Mesenchymal stem cell (in vitro differentiated cells and primary cell): Measurements from ENCODE around the gene PLEKHO2.

ENCODE experiments used
- DNase-seq: peaks from one replicate; pipeline ENCODE4 v3.0.0-alpha.2; 2013
- H2AFZ ChIP-seq: one replicate; pipeline ENCODE4 v1.6.1; 2013; ENCODE audit warnings: low read depth, mild to moderate bottlenecking, control low read depth, inconsistent platforms, low read length, moderate library complexity
- H2AK5ac ChIP-seq: 2 replicates; pipeline ENCODE4 v1.6.1; 2013; ENCODE audit warnings: low read length, moderate library complexity, mild to moderate bottlenecking, inconsistent platforms; ENCODE audit not compliant: severe bottlenecking
- H2BK120ac ChIP-seq: one replicate; pipeline ENCODE4 v1.6.1; 2013; ENCODE audit warnings: low read depth, mild to moderate bottlenecking, inconsistent platforms, low read length, moderate library complexity
- H2BK12ac ChIP-seq, 2 experiments: one replicate each; pipeline ENCODE4 v1.6.1; 2013; ENCODE audit warnings: inconsistent platforms in 2 of 2, low read length in 2 of 2, mild to moderate bottlenecking in 2 of 2, moderate library complexity in 2 of 2, control low read depth in 1 of 2
- H2BK15ac ChIP-seq: one replicate; pipeline ENCODE4 v1.6.1; 2013; ENCODE audit warnings: mild to moderate bottlenecking, low read depth, inconsistent platforms; ENCODE audit not compliant: poor library complexity, severe bottlenecking
- H2BK5ac ChIP-seq: 2 replicates; pipeline ENCODE4 v1.6.1; 2013; ENCODE audit warnings: low read depth, mild to moderate bottlenecking, low read length, control low read depth, inconsistent platforms; ENCODE audit not compliant: poor library complexity, severe bottlenecking
- H3K14ac ChIP-seq, 2 experiments: one replicate each; pipeline ENCODE4 v1.6.1; 2013; ENCODE audit warnings: inconsistent platforms in 2 of 2, low read length in 2 of 2, control low read depth in 1 of 2, mild to moderate bottlenecking in 1 of 2, moderate library complexity in 1 of 2
- H3K18ac ChIP-seq, 2 experiments: one replicate each; pipeline ENCODE4 v1.6.1; 2013; ENCODE audit warnings: inconsistent platforms in 2 of 2, low read length in 2 of 2, control low read depth in 1 of 2, low read depth in 1 of 2, mild to moderate bottlenecking in 1 of 2
- H3K23ac ChIP-seq, 2 experiments: one replicate each; pipeline ENCODE4 v1.6.1; 2013; ENCODE audit warnings: inconsistent platforms in 2 of 2, low read length in 2 of 2, mild to moderate bottlenecking in 2 of 2, moderate library complexity in 2 of 2, control low read depth in 1 of 2
- H3K27ac ChIP-seq: 2 replicates; pipeline ENCODE4 v1.5.1; 2013; ENCODE audit warnings: mild to moderate bottlenecking, moderate library complexity, low read length, control low read depth, inconsistent platforms; ENCODE audit not compliant: poor library complexity, severe bottlenecking
- H3K27me3 ChIP-seq, 2 experiments: 2 replicates each; pipeline versions ENCODE4 v1.6.1 to v1.7.0; 2013; ENCODE audit warnings: low read length in 2 of 2, mild to moderate bottlenecking in 2 of 2, moderate library complexity in 2 of 2, control low read depth in 1 of 2, inconsistent platforms in 1 of 2; ENCODE audit not compliant: control insufficient read depth in 1 of 2, insufficient read depth in 1 of 2
- H3K36me3 ChIP-seq, 2 experiments: 2 replicates each; pipeline versions ENCODE4 v1.6.1 to v1.7.0; 2013; ENCODE audit warnings: low read length in 2 of 2, control low read depth in 1 of 2, inconsistent platforms in 1 of 2, low read depth in 1 of 2, mild to moderate bottlenecking in 1 of 2; ENCODE audit not compliant: insufficient read depth in 2 of 2, control insufficient read depth in 1 of 2
- H3K4ac ChIP-seq, 2 experiments: one replicate each; pipeline ENCODE4 v1.6.1; 2013; ENCODE audit warnings: inconsistent platforms in 2 of 2, low read length in 2 of 2, mild to moderate bottlenecking in 2 of 2, moderate library complexity in 2 of 2, control low read depth in 1 of 2, low read depth in 1 of 2
- H3K4me1 ChIP-seq: 2 replicates; pipeline ENCODE4 v1.6.1; 2013; ENCODE audit warnings: low read depth, low read length, control low read depth; ENCODE audit not compliant: control insufficient read depth, insufficient read depth
- H3K4me2 ChIP-seq: 2 replicates; pipeline ENCODE4 v1.6.1; 2013; ENCODE audit warnings: low read length, mild to moderate bottlenecking, inconsistent platforms; ENCODE audit not compliant: poor library complexity, severe bottlenecking
- H3K4me3 ChIP-seq, 2 experiments: 2 replicates each; pipeline versions ENCODE4 v1.5.1 to v1.7.0; 2013; ENCODE audit warnings: low read length in 2 of 2, mild to moderate bottlenecking in 2 of 2, control low read depth in 1 of 2, low read depth in 1 of 2; ENCODE audit not compliant: insufficient read depth in 1 of 2
- H3K79me1 ChIP-seq: replicated peaks from 2 replicates; pipeline ENCODE4 v1.6.1; 2013; ENCODE audit warnings: mild to moderate bottlenecking, control low read depth, low read length, inconsistent platforms; ENCODE audit not compliant: poor library complexity, severe bottlenecking
- H3K9ac ChIP-seq: 2 replicates; pipeline ENCODE4 v1.7.0; 2013; ENCODE audit warnings: mild to moderate bottlenecking, low read length, moderate library complexity
- H3K9me3 ChIP-seq: 2 replicates; pipeline ENCODE4 v1.7.0; 2013; ENCODE audit warnings: mild to moderate bottlenecking, low read length; ENCODE audit not compliant: control insufficient read depth
- H4K8ac ChIP-seq: one replicate; pipeline ENCODE4 v1.6.1; 2013; ENCODE audit warnings: inconsistent platforms, mild to moderate bottlenecking, low read length, moderate library complexity
- H4K91ac ChIP-seq: one replicate; pipeline ENCODE4 v1.6.1; 2013; ENCODE audit warnings: mild to moderate bottlenecking, low read length, inconsistent platforms
- WGBS: methylation state at CpG from one replicate; pipeline ENCODE4 v1.1.7; 2013; ENCODE audit warnings: mixed read lengths; 5-methylcytosine and 5-hydroxymethylcytosine counted together

PLEKHO2 gene

DNA sequence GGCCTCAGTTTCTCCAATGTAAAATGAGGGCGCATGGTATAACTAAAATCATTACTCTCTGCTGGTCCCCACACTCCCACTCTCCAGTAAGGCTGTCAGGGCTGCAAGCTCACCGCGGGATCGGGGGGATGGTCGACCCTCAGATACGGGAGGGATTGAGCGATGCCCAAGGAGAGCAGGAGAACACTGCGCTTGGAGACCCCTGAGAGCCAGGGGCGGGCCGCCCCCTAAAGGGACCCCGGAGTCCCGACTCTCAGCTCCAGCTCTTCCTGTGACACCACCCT lies 713 bp upstream of the PLEKHO2 start:
- H3K9ac ChIP-seq, result peak overlapping the region; percentile 93
- peak overlapping the region; percentile 71 to 92 for H3K4me3 ChIP-seq
- H2BK5ac ChIP-seq, result no peak overlapping the region
- peaks cover 38% of the 10 kb centered on the region for H3K4me1 ChIP-seq
- peak overlapping the region; percentile 88 for H2BK15ac ChIP-seq
- peak overlapping the region; percentile 73 to 85 for H3K4ac ChIP-seq
- no peaks in the 10 kb centered on the region for H3K27me3 ChIP-seq
- peak overlapping the region in 1 of 2 experiments; percentile 89 for H2BK12ac ChIP-seq
- H2BK120ac ChIP-seq, result peak overlapping the region; percentile 92
- peaks cover 5% of the 10 kb centered on the region for H3K79me1 ChIP-seq
- peak overlapping the region; percentile 94 for H3K4me2 ChIP-seq
- H2AK5ac ChIP-seq, result peak overlapping the region; percentile 59
- H3K9me3 ChIP-seq, result no peaks in the 10 kb centered on the region
- WGBS, result under 1% methylated on average over 12 of the region's 12 CpGs
- H3K14ac ChIP-seq, result peak overlapping the region in 1 of 2 experiments; percentile 76
- H2AFZ ChIP-seq, result peak overlapping the region; percentile 66
- peak overlapping the region; percentile 82 to 93 for H3K18ac ChIP-seq
- H3K23ac ChIP-seq, result no peak overlapping the region
- no peaks in the 10 kb centered on the region for H3K36me3 ChIP-seq
- peak overlapping the region; percentile 77 for H3K27ac ChIP-seq
- peak overlapping the region; percentile 96 for H4K8ac ChIP-seq
- DNase-seq, result no peak
- H4K91ac ChIP-seq, result peak overlapping the region; percentile 94

DNA sequence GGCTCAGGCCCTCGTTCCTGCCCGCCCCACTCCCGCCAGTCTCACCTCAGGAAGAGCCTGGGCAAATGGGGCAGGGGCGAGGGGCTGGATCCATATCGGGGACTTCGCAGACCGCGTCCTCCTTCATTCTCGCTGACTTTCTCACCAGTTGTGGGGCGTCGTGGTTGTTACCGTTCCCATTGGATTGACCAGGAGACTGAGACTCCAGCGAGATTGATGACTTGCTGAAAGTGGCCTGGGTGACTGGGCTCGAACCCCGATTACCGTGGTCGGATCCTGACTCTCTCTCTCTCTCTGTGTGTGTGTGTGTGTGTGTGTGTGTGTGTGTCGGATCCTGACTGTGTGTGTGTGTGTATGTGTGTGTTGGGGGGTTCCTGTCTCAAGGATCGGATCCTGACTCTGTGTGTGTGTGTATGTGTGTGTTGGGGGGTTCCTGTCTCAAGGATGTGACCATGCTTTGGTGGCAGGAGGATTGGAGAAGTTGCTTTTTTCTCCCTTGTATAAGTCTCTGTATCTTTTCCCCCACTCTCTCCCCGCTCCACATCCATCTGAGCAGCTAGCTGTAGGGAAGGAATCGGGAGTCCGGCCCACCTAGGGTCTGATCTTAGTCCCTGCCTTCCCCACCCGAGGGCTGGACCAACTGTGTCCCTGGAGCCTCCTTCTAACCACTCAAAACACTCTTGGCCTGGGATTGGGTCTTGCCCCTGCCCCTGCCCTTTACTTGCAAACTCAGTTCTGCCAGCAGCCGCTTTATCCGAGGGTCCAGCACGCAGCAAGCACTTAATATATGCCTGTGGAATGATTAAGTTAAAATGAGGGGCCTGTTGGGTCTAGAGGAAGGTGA lies 603 bp downstream of the PLEKHO2 start:
- peak; percentile 53 for DNase-seq
- peak overlapping the region; percentile 77 for H3K4me2 ChIP-seq
- H3K4me1 ChIP-seq, result peaks cover 40% of the 10 kb centered on the region
- H4K8ac ChIP-seq, result no peak overlapping the region
- H3K4ac ChIP-seq, result peak overlapping the region; percentile 42 to 66
- peak overlapping the region; percentile 72 to 82 for H3K14ac ChIP-seq
- H3K4me3 ChIP-seq, result peak overlapping the region; percentile 92 to 99
- H4K91ac ChIP-seq, result peak overlapping the region; percentile 88
- H3K36me3 ChIP-seq, result peaks cover 0 to 6% of the 10 kb centered on the region in 2 experiments
- H2BK120ac ChIP-seq, result peak overlapping the region; percentile 69
- H3K79me1 ChIP-seq, result peaks cover 14% of the 10 kb centered on the region
- H2BK5ac ChIP-seq, result peak overlapping the region; percentile 22
- H2AFZ ChIP-seq, result no peak overlapping the region
- peak overlapping the region in 1 of 2 experiments; percentile 65 for H2BK12ac ChIP-seq
- 2% methylated on average over 25 of the region's 26 CpGs for WGBS
- H2AK5ac ChIP-seq, result no peak overlapping the region
- H3K9me3 ChIP-seq, result no peaks in the 10 kb centered on the region
- no peak overlapping the region for H2BK15ac ChIP-seq
- peak overlapping the region; percentile 95 for H3K9ac ChIP-seq
- peak overlapping the region; percentile 86 to 90 for H3K18ac ChIP-seq
- no peaks in the 10 kb centered on the region for H3K27me3 ChIP-seq
- peak overlapping the region; percentile 25 for H3K27ac ChIP-seq
- peak overlapping the region in 1 of 2 experiments; percentile 37 for H3K23ac ChIP-seq

DNA sequence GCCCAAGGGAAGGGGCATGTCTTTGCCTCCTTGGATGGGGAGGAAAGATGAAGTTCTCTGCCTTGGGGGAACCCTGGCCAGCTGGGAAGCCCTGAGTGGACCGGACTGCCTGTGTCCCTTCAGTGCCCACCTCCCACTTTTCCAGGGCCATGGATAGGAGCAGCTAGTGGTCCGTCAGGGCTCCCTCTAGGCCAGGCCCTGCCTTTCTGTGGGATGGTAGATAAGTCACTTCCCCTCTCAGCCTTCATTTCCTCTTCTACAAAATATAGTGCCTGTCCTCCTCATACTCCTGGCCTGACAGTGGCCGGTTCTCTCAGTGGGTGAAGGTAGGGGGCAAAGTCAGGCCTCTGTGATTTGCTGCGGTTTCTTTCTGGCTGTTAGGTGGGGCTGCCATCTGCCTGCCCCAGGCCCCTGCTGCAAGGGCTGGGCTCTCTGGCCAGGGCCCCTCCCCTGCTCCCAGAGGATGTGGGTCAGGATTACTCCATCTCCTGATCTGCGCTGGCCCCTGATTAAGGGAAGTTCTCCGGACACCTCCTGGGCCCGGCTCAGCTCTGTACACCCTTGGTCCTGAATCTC lies 1.4 kb downstream of the PLEKHO2 start:
- Histone ChIP-seq H3K4me1 (peaks cover 40% of the 10 kb centered on the region), H3K9ac (peak overlapping the region; percentile 95), H3K4me3 (peak overlapping the region; percentile 40 to 99), H3K14ac (peak overlapping the region in 1 of 2 experiments; percentile 44), H3K23ac (peak overlapping the region in 1 of 2 experiments; percentile 17), H3K4ac (peak overlapping the region in 1 of 2 experiments; percentile 42), H2AFZ (no peak overlapping the region), H2BK5ac (no peak overlapping the region), H3K36me3 (peaks cover 0 to 13% of the 10 kb centered on the region in 2 experiments), H2BK12ac (no peak overlapping the region), H2AK5ac (no peak overlapping the region), H3K27me3 (no peaks in the 10 kb centered on the region), H3K27ac (peak overlapping the region; percentile 6), H2BK120ac (no peak overlapping the region), H4K91ac (no peak overlapping the region), H3K4me2 (peak overlapping the region; percentile 77), H3K18ac (peak overlapping the region; percentile 30 to 86), H4K8ac (no peak overlapping the region), H3K9me3 (no peaks in the 10 kb centered on the region), H2BK15ac (no peak overlapping the region), H3K79me1 (peaks cover 21% of the 10 kb centered on the region)
- peak; percentile 76 for DNase-seq
- 36% methylated on average over 5 of the region's 7 CpGs for WGBS

DNA sequence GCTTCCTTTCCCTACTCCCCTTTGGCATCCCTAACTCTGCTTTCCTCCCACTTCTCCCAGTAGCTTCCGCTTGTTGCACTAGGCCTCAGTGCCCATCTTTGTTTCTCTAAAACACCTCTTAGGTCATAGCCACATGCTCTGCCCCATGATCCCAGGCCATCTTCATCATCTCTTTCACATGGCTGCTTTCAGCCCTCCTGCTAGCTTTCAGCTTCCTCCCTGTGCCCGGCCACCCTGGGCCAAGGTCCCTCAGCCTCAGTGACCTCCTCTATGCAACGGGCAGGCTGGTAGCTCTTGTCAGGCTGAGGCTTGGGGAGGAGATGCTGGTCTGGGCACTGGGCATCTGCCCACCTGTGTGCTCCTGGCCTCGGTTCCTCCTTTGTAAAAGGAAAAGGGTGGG lies 2.3 kb downstream of the PLEKHO2 start:
- H3K79me1 ChIP-seq, result peaks cover 27% of the 10 kb centered on the region
- peak overlapping the region in 1 of 2 experiments; percentile 21 for H3K18ac ChIP-seq
- peak overlapping the region in 1 of 2 experiments; percentile 69 for H3K14ac ChIP-seq
- H2BK5ac ChIP-seq, result no peak overlapping the region
- 93% methylated on average over 4 of the region's 4 CpGs for WGBS
- peak overlapping the region in 1 of 2 experiments; percentile 1 for H3K23ac ChIP-seq
- H3K9ac ChIP-seq, result peak overlapping the region; percentile 95
- H4K91ac ChIP-seq, result no peak overlapping the region
- peak overlapping the region in 1 of 2 experiments; percentile 24 for H3K4ac ChIP-seq
- no peaks in the 10 kb centered on the region for H3K9me3 ChIP-seq
- H4K8ac ChIP-seq, result no peak overlapping the region
- H3K27ac ChIP-seq, result no peak overlapping the region
- H3K4me1 ChIP-seq, result peaks cover 40% of the 10 kb centered on the region
- no peak for DNase-seq
- no peak overlapping the region for H2AK5ac ChIP-seq
- H3K4me2 ChIP-seq, result no peak overlapping the region
- no peak overlapping the region for H2BK120ac ChIP-seq
- peaks cover 4 to 22% of the 10 kb centered on the region in 2 experiments for H3K36me3 ChIP-seq
- H2BK12ac ChIP-seq, result peak overlapping the region in 1 of 2 experiments; percentile 37
- peak overlapping the region in 1 of 2 experiments; percentile 99 for H3K4me3 ChIP-seq
- H3K27me3 ChIP-seq, result no peaks in the 10 kb centered on the region
- no peak overlapping the region for H2AFZ ChIP-seq
- no peak overlapping the region for H2BK15ac ChIP-seq
